Transverse colon (tissue), 4 donors: Measurements from ENCODE around the gene MEX3B.

Experiments
- POLR2AphosphoS5 ChIP-seq, 3 donors: sonication (generic); formaldehyde crosslinking; IDR thresholded peaks; one replicate each; pipeline ENCODE4 v1.6.1; 2016; ENCODE audit warnings: antibody characterized with exemption in 3 of 3
- TF ChIP-seq, protein P1 (sequence below), 5 experiments: fragments of 200-600 bp in 3 of 5; fragments of 450-650 bp in 2 of 5; sonication (generic) in 3 of 5; IDR thresholded peaks; 1 replicate in 2 of 5; 2 replicates in 3 of 5; pipeline ENCODE4 v1.5.1; 2016 to 2017; ENCODE audit warnings: antibody characterized with exemption in 5 of 5, inconsistent platforms in 3 of 5, mild to moderate bottlenecking in 2 of 5, moderate library complexity in 1 of 5

DNA sequence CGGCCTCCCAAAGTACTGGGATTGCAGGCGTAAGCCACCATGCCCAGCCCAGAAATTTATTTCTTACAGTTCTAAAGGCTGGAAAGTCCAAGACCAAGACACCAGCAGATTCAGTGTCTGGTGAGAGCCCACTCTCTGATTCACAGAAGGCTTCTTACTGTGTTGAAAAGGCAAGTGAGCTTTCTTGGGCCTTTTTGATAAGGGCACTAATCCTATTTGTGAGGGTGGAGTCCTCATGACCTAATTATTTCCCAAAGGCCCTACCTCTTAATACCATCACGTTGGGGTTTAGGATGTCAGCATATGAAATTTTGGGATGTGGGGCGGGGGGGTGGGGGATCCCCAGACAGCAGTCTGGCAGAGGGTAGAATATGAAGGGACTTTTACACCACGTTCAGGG is 47.5 kb upstream of the MEX3B start:
- TF ChIP-seq, protein P1, sequence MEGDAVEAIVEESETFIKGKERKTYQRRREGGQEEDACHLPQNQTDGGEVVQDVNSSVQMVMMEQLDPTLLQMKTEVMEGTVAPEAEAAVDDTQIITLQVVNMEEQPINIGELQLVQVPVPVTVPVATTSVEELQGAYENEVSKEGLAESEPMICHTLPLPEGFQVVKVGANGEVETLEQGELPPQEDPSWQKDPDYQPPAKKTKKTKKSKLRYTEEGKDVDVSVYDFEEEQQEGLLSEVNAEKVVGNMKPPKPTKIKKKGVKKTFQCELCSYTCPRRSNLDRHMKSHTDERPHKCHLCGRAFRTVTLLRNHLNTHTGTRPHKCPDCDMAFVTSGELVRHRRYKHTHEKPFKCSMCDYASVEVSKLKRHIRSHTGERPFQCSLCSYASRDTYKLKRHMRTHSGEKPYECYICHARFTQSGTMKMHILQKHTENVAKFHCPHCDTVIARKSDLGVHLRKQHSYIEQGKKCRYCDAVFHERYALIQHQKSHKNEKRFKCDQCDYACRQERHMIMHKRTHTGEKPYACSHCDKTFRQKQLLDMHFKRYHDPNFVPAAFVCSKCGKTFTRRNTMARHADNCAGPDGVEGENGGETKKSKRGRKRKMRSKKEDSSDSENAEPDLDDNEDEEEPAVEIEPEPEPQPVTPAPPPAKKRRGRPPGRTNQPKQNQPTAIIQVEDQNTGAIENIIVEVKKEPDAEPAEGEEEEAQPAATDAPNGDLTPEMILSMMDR (IDR thresholded peaks at IDR 0.05), result no peak
- no peak for TF ChIP-seq POLR2AphosphoS5 (IDR thresholded peaks at IDR 0.05)
